ENCODE results near the gene RET. TPM values are rescaled to one million over a fixed set of nuclear protein-coding genes. Genes with fewer than 3 reads are reported as not detected.
"Not testable (repeated sequence)": the region's sequence is repeated elsewhere in the genome, so short reads cannot be mapped to it uniquely, and the experiment has no call there.

Gene RET
- total RNA-seq, 1 experiment from 2014 or later, result not detected

DNA sequence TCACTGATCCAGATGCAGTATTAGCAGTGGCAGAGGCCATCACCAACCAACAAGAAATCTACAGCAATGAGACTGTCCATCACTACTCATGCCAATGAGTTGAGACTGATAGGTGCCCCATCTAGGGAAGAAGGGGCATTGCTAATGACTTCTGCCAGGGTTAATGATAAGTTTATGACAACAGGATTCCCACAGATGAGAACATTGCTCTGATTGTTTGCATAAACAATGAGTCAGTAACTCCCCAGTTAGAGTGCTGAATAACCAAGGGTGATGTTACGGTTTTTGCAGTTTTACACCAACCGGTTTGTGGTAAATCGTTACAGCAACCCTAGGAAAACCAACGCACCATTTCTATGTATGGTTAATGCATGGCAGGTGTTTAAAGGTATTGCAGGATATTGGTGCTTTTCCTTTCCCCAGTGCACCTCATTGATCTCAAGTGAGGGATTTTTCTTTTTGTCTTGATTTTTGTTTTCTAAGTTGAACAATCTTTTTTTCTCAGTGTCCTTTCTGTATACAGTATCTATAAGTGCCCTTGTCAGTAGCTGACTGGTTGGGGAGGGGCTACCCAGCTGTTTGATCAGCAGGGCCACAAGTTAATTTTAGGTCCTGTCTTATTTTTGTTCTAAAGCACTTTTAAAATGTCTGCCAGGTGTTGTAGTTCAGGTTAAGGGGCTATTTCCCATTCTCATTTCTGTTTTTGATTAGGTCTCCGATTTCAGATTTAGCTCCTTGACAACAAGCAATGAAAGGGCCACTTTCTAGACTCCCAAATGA lies 57.4 kb downstream of the RET start:
- in situ Hi-C loops (cut with HindIII; ENCODE audit: low pct_unique_long_range_greater_than_20kb, low sequenced_read_pairs), result no loop called here
- no peak for DNase-seq (ENCODE audit: low read depth, low spot score)

DNA sequence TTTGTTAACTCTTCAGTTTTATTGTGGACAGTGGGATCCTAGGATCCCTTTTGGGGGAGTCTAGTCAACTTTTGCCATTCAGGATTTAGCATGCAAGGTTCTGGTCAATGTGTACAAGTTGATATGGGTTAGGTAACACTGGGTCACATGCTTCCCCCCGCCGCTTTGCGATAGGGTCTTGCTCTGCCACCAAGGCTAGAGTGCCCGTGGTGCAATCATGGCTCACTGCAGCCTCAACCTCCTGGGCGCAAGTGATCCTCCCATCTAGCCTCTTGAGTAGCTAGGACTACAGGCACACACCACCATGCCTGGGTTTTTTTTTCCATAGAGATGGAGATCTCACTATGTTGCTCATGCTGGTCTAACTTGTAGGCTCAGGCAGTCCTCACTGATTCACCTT lies 58.2 kb downstream of the RET start:
- in situ Hi-C loops (cut with HindIII; ENCODE audit: low pct_unique_long_range_greater_than_20kb, low sequenced_read_pairs), result no loop called here
- no peak for DNase-seq (ENCODE audit: low read depth, low spot score)

DNA sequence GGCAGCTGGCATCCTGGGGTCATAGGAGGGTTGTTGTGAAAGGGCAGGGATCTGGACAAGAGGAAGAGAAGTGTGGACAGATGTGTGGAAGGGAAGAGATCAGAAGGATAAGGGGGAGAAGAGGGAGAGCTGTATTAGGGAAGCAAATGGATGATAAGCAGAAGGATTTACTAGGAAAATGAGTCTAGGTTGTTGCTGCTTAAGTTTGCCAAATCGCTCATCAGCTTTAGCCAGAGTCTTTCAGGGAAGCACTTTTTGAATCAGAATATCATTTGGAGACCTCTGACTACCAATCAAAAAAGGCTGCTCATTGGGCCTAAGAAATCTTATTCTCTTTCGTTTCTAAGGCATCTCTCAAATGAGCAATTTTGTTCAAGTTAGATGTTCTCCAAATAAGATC lies 58.8 kb downstream of the RET start:
- DNase-seq (ENCODE audit: low read depth, low spot score), result no peak
- in situ Hi-C loops (cut with HindIII; ENCODE audit: low pct_unique_long_range_greater_than_20kb, low sequenced_read_pairs), result no loop called here

DNA sequence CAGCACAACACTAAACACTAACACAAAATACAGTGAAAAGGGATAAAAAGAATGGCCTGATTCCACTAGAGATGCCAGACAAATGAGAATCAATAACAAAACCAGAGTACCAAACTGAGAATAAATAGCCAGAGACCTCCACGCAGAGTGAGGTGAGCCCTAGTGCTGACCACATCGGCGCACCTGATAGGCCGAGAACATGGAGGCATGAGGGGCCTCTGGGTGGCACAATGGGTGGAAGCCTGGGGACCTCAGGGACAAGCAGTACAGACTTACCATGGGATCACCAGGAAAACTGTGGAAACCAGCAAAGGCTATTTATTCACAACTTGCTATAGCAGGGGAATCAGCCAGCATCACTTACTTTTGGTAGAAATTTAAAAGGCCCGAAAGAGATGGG lies 59.6 kb downstream of the RET start:
- in situ Hi-C loops (cut with HindIII; ENCODE audit: low pct_unique_long_range_greater_than_20kb, low sequenced_read_pairs), result no loop called here
- DNase-seq (ENCODE audit: low read depth, low spot score), result no peak

DNA sequence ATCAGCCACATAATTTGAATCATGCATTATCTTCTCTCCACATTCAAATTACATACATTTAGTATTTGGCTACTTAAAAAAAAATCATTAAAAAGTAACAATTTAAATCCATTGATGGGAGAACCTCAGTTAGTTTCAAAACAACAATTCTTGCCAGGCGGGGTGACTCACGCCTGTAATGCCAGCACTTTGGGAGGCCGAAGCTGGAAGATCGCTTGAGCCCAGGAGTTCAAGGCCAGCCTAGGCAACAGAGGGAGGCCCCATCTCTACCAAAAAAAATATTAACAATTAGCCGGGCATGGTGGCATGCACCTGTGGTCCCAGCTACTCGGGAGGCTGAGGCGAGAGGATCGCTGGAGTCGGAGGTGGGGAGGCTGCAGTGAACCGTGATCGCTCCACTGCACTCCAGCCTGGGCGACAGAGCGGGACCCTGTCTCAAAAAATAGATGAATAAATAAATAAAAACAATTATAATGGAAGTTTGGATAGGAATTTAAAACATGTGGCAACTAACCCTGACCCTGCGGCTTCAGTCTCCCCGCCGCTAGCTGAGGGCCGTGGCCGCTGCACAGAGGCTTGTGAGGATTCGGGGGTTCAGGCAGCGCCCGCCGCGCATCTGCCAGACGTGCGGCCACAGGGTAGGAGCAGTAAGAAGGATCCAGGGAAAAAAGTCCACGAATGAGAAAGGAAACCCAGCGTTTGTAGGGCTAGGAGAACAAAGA lies 60.3 kb downstream of the RET start:
- DNase-seq (ENCODE audit: low read depth, low spot score), result no peak
- in situ Hi-C loops (cut with HindIII; ENCODE audit: low pct_unique_long_range_greater_than_20kb, low sequenced_read_pairs), result no loop called here

DNA sequence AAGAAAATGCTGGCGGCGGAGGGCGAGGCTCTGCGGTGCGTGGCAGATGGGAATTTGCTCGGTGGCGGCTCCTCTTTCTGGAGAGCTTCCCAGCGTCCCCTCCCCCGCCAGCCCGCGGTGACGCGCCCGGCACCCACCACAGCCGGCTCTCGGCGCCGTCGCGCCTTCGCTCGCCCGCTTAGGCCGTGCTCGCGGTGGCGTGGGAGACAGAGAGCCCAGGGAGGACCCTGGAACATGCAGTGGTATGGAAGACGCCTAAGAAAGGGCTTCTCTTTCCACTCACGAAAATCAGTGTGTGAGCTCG lies 60.8 kb downstream of the RET start:
- in situ Hi-C loops (cut with HindIII; ENCODE audit: low pct_unique_long_range_greater_than_20kb, low sequenced_read_pairs), result no loop called here
- no peak for DNase-seq (ENCODE audit: low read depth, low spot score)

DNA sequence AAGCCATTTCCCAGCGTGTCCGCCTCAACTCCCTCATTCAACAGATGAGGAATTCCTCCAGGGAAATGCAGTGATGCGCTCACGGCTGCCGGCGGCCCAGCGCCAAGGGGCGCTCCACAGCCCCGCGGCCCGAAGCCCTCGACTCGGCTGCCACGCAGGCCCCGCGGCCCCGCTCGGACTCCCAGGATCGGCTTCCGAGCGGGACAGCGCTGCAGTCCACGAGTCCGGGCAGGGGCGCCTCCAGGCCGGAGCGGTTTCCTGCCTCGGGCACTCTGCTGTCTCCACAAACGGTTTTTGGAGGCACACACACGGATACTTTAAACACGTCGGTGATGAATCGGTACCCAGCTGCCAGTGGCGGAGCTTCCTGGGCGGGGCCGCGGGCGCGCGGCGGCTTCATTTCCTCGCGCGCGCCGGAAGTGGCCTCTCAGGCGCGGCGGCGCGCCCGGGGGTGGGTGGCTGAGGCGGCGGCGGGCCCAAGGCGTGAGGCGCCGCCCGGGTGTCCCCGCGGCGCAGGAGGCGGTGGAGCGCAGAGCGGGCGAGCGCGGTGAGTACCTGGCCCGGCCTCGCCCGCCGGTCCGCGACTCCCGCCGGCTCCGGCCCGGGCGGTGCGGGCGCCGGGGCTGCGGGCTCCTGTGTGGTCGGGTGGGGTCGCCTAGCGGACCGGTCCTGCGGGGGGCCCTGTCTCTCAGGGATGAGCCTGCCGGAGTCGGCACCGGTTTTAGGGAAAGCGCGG lies 61.3 kb downstream of the RET start, which contains the start of gene CSGALNACT2:
TSS of gene CSGALNACT2 (plus strand) at position 425 of the 736 bp plus-strand sequence. CDS start 16,705 bp downstream, outside the sequence.
- in situ Hi-C loops (cut with HindIII; ENCODE audit: low pct_unique_long_range_greater_than_20kb, low sequenced_read_pairs), result no loop called here
- DNase-seq (ENCODE audit: low read depth, low spot score), result peak; percentile 65

DNA sequence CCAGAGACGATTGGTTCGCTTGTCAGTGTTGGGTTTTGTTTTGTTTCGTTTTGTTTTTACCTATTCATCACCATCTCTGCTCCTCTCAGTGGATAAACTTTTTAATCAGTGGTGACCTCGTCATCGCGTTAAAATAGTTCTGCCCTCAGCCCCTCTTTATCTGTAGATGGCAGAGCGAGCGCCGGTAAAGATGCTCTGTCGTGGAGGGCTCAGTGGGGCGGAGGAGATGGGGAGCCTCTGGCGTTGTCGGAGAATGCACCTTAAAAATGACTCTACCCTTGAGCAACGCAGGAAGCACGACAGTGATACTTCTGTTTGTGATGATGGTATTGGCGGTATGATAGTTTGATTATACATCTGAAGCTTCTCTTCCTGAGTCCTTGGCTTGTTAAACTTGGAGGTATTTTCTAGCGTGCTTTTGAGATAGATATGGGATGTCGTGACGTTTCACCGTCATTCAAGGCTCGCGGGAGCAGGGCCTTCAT lies 61.9 kb downstream of the RET start:
- peak; percentile 9 for DNase-seq (ENCODE audit: low read depth, low spot score)
- in situ Hi-C loops (cut with HindIII; ENCODE audit: low pct_unique_long_range_greater_than_20kb, low sequenced_read_pairs), result no loop called here

DNA sequence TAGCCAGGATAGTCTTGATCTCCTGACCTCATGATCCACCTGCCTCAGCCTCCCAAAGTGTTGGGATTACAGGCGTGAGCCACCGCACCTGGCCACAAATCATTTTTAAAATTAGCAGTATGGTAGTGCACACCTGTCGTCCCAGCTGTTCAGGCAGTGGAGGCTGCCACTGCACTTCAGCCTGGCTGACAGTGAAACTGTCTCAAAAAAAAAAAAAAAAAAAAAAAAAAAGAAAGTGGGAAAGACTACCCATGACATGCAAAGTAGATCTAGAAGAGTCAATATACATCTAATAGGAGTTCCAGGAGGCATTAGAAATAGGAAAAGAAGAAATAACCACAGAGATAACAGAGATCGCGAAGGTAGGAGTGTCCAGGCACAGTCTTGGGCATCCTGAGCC lies 64.6 kb downstream of the RET start:
- DNase-seq (ENCODE audit: low read depth, low spot score), result no peak
- in situ Hi-C loops (cut with HindIII; ENCODE audit: low pct_unique_long_range_greater_than_20kb, low sequenced_read_pairs), result no loop called here

DNA sequence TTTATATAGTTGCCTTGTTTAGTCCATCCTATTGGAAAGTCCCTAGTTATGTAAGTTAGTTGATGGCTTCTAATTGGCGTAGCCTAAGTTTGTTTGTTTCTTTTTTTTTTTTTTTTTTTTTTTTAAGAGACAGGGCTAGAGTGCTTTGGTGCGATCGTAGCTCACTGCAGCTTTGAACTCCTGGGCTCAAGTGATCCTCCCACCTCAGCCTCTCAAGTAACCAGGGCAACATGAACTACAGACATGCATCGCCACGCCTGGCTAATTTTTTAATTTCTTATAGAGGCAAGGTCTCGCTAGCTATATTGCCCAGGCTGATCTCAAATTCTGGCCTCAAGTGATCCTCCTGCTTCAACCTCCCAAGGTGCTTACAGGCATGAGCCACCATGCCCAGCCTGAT lies 68.4 kb downstream of the RET start:
- in situ Hi-C loops (cut with HindIII; ENCODE audit: low pct_unique_long_range_greater_than_20kb, low sequenced_read_pairs), result no loop called here
- DNase-seq (ENCODE audit: low read depth, low spot score), result no peak

DNA sequence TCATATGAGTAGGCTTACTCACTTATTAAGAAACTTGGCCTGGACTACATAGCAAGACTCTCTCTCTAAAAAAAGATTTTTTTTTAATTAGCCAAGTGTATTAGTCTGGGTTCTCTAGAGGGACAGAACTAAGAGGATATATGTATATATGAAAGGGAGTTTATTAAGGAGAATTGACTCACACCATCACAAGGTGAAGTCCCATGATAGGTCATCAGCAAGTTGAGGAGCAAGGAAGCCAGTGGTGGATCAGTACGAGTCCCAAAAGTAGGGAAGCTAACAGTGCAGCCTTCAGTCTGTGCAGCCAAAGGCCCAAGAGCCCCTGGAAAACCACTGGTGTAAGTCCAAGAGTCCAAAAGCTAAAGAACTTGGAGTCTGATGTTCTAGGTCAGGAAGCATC lies 69.1 kb downstream of the RET start:
- in situ Hi-C loops (cut with HindIII; ENCODE audit: low pct_unique_long_range_greater_than_20kb, low sequenced_read_pairs), result not testable (repeated sequence)
- DNase-seq (ENCODE audit: low read depth, low spot score), result peak; percentile 8

DNA sequence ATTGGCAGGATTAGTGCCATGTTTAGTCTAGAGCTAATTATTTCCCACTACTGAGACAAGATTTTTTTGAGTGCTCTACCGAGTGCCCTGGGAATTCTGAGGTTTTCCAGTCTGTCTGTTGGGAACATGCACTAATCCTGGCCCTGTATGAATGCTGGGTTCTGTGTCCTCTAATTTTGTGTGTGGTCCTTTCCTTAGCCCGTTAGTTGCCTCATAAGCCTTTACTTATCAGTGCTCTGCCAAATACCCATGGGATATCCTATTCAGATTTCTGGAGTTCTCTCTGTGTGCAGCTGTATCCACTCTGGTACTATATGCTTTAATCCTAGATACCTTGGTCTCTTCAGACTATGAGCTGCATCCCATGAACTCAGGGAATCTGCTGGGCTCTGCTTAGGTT lies 74.5 kb downstream of the RET start:
- in situ Hi-C loops (cut with HindIII; ENCODE audit: low pct_unique_long_range_greater_than_20kb, low sequenced_read_pairs), result no loop called here
- DNase-seq (ENCODE audit: low read depth, low spot score), result no peak

DNA sequence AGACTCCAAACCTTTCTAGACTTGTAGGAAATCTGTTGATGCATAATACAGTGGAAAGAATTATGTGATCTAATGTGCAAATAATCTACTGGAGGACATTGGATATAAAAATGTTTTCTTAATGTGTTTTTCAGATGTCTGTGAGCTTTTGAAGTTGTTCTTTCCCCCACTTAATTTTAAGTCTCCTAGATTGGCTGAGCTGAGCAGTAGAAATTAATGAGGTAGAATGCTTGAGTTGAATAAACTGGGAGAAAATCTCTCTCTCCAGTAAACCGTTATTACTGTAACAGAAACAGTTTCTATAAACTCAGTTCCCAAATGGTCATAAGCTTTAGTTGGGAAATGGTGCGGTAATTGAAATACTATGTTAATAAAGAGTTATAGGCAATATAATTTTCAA lies 77.0 kb downstream of the RET start:
- no peak for DNase-seq (ENCODE audit: low read depth, low spot score)
- in situ Hi-C loops (cut with HindIII; ENCODE audit: low pct_unique_long_range_greater_than_20kb, low sequenced_read_pairs), result no loop called here

DNA sequence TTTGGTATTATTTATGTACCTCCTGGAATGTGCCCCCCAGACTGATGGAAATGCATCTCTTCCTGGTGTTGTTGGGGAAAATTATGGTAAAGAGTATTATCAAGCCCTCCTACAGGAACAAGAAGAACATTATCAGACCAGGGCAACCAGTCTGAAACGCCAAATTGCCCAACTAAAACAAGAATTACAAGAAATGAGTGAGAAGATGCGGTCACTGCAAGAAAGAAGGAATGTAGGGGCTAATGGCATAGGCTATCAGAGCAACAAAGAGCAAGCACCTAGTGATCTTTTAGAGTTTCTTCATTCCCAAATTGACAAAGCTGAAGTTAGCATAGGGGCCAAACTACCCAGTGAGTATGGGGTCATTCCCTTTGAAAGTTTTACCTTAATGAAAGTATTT lies 78.4 kb downstream of the RET start:
- no peak for DNase-seq (ENCODE audit: low read depth, low spot score)
- in situ Hi-C loops (cut with HindIII; ENCODE audit: low pct_unique_long_range_greater_than_20kb, low sequenced_read_pairs), result no loop called here

DNA sequence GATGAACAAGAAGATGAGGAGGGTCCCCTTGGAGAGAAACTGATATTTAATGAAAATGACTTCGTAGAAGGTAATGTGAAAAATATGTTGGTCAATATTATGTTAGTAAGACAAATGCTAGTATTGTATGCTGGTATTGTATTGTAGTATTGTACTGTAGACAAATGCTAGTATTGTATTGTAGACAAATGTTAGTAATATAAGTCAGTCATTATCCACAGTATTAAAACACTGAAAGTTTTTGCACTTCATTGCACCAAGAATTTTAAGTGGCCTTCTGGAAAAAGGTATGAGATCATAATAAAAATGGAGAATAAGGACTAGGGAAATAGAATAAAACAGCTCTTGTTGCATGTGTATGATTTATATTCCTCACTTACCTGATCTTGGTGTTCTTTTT lies 78.9 kb downstream of the RET start:
- in situ Hi-C loops (cut with HindIII; ENCODE audit: low pct_unique_long_range_greater_than_20kb, low sequenced_read_pairs), result no loop called here
- DNase-seq (ENCODE audit: low read depth, low spot score), result no peak

DNA sequence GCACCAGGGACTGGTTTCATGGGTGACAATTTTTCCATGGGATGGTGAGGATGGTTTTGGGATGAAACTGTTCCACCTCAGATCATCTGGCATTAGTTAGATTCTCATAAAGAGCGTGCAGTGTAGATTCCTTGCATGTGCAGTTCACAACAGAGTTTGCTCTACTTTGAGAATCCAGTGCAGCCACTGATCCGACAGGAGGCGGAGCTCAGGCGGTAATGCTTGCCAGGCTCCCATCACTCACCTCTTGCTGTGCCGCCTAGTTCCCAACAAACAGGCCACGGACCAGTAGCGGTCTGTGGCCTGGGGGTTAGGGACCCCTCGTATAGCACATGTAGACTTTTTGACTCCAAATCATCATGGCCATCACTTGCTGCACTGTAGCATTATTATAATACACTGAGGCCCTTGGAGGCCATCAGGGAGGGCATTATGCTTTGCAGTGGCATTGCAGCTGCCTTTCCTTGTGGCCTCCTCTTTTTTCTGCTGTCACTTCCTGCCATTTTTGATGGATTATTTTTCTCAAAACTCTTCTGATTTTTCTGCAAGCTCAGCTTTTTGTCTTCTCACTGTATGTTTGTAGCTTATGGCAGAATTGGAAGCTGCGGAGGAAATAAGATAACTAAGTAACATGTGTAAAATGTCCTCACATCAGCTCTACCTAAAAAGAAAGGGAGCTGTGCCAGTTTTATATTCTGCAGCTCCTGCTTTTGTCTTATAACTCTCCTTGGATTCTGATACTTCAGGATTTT lies 79.9 kb downstream of the RET start:
- no peak for DNase-seq (ENCODE audit: low read depth, low spot score)
- in situ Hi-C loops (cut with HindIII; ENCODE audit: low pct_unique_long_range_greater_than_20kb, low sequenced_read_pairs), result no loop called here

DNA sequence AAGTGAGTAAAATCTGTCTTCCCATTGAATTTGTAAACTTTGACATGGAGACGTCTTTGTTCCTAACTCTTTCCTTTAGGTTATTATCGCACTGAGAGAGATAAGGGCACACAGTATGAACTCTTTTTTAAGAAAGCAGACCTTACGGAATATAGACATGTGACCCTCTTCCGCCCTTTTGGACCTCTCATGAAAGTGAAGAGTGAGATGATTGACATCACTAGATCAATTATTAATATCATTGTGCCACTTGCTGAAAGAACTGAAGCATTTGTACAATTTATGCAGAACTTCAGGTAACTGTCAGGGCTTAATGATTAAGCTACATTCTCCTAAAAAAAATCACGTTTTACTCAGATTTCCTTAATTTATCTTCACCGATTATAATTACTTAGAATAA lies 81.8 kb downstream of the RET start:
- in situ Hi-C loops (cut with HindIII; ENCODE audit: low pct_unique_long_range_greater_than_20kb, low sequenced_read_pairs), result no loop called here
- no peak for DNase-seq (ENCODE audit: low read depth, low spot score)

All from SK-MEL-5 (cell line).